ENCODE data around the gene PMCH.
"Not testable (repeated sequence)": the region's sequence is repeated elsewhere in the genome, so short reads cannot be mapped to it uniquely, and the experiment has no call there.

Gene PMCH

DNA sequence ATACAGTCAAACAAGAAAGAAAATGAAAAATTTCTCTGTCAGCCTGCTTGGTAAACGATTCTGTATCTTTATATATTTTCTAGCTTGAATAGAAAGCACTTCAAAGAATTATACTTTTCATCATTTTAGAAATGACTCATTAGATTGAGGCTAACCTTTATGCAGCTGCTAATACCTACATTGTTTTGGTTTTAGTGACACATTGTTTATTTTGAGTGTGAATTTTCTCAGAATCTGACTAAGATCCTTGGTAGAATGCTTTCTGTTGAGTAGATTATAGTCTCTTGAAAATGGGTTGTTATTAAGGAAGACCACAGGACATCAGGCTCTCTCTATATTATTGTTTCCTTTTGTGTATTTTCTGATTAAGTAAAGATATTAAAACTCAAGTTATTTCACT is at the start of gene PMCH:
TSS of gene PMCH (minus strand) at position 45 of the 400 bp plus-strand sequence. CDS start 63 bp downstream, outside the sequence.
- DNase-seq, result no peak

DNA sequence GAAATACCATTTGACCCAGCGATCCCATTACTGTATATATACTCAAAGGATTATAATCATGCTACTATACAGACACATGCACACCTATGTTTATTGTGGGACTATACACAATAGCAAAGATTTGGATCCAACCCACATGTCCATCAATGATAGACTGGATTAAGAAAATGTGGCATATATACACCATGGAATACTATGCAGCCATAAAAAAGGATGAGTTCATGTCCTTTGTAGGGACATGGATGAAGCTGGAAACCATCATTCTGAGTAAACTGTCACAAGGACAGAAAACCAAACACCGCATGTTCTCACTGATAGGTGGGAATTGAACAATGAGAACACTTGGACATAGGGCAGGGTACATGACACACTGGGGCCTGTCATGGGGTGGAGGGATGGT is 43.2 kb upstream of the PMCH start:
- DNase-seq, result not testable (repeated sequence)

DNA sequence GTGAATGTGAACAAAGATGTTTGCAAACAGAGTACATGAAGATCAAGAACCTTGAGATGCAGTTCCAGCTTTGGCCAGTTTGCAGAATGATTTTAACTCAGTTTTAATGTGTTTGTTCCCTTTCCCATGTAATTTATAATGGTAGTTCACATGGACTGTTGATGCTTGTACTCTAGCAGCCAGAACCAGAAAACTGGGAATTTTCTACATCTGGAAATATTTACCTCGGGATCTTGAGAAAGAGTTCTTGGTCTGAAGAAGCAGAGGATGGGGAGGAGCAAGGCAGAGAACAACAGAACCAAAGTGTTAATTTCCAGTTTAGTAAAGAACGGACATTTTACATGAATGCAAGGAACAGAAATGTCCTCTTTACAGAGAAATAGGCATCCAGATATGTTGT is 37.0 kb upstream of the PMCH start:
- no peak for DNase-seq

DNA sequence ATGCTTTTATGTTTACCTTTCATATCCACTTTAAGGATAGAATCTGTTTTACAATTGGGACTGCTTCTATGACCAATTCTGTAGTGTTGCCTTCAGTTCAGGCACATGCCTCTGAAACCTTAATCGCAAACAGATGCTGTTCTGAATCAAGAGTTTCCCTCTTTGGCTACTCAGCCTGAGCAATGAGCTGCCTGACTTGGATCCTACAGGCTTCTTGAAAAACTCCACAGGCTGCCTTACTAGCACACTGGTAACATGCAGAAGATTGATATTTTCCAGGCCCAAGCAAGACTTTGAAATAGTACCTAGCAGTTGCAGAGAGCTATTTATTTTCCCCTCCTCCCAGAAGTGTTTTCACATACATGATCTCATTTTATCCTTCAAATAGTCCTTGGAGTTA is 34.8 kb upstream of the PMCH start:
- DNase-seq, result no peak

DNA sequence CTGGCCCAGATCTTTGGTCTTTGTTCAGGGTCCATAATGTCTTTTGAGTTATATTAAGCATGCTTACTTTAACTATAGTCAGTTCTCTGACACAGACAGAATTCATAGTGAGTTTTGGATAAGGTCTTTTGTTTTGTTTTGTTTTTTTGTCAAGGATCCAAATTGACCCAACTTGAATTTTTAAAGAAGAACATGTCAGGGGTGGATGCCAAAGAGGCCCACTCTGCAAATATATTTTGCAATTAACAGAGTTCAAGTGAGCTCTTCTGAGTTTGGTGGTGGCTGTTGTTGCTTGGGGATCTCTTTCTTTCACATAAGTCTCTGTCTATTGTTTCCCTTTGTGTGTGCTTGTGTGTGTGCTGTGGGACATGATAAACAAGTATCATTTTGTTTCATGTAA is 34.4 kb upstream of the PMCH start:
- DNase-seq, result no peak

DNA sequence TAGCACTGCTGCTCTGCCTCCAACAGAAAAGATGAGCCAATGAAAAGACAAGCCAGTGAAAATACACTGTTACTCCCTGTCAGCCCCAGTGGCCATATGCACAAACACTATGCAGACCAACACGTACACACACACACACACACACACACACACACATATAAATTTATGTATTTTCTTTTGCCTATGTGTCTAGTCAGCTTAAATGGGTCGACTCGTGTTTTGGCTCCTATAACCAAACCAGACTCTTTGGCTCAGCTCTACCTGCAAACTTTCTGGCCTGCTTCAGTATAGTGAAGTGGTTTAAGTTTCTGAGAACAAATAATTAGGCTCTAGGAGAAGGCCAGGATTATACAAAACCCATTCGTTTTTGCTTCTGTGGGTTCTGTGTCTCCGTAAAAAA is 30.3 kb upstream of the PMCH start:
- DNase-seq, result no peak

GRCh38 chr12:102220736-102221135 is 23.1 kb upstream of the PMCH start:
- no peak for DNase-seq

DNA sequence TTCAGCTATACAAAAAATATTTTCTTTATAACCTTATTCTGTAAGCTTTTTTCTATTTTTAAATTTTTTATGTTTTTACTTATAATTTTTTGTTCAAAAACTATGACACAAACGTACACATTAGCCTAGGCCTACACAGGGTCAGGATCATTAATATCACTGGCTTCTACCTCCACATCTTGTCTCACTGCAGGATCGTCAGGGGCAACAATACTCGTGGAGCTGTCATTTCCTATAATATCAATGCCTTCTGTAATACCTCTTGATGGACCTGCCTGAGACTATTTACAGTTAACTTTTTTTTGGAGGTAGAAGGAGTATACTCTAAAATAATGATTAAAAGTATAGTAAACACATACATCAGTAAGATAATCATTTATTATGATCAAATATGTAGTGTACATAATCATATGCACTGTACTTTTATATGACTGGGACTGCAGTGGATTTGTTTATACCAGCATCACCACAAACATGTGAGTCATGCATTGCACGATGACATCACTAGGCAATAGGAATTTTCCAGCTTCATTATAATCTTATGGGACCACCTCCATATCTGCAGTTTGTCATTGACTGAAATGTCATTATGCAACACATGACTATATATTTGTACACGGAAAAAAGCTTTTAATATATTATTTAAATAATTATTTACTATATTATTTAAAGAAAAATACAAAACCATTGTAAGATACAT is 18.5 kb upstream of the PMCH start:
- no peak for DNase-seq

- DNase-seq, result no peak
Observed at GRCh38 chr12:102204025-102204424, 6.4 kb upstream of the PMCH start.

DNA sequence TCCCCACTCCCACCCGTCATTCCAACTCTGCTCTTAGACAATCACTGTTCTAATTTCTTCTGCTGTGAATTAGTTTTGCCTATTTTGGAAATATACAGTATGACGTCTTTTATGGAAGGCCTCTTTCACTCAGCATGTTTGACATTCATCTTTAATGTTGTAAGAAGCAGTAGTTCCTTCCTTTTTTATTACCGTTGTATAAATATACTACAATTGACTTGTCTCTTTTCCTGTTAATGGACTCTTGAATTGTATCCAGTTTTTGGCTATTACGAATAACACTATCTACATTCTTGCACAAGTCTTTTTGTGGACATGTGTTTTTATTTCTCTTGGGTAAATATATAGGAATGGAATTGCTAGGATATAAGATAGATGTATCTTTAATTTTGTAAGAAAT is 4.9 kb upstream of the PMCH start:
- DNase-seq, result no peak

GRCh38 chr12:102201436-102202061 is 3.9 kb upstream of the PMCH start:
- no peak for DNase-seq

DNA sequence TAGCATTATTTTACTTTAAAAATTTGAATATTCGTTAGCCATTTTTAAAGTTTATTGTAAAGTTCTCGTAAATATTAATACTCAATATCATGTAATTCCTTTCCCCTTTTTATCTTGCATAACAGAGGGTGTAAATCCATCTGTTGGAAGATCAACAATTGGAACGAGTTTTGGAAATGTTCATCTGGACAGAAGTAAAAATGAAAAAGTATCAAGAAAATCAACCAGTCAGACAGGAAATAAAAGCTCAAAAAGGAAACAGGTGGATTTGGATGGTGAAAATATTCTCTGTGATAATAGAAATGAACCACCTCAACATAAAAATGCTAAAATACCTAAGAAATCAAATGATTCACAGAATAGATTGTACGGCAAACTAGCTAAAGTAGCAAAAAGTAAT is 1.8 kb downstream of the PMCH start:
- DNase-seq, result no peak

- no peak for DNase-seq
Observed at GRCh38 chr12:102182635-102183034, 15.0 kb downstream of the PMCH start.

- DNase-seq, result no peak
Observed at GRCh38 chr12:102174761-102175160, 22.9 kb downstream of the PMCH start.

GRCh38 chr12:102174117-102174516 is 23.5 kb downstream of the PMCH start:
- DNase-seq, result no peak

DNA sequence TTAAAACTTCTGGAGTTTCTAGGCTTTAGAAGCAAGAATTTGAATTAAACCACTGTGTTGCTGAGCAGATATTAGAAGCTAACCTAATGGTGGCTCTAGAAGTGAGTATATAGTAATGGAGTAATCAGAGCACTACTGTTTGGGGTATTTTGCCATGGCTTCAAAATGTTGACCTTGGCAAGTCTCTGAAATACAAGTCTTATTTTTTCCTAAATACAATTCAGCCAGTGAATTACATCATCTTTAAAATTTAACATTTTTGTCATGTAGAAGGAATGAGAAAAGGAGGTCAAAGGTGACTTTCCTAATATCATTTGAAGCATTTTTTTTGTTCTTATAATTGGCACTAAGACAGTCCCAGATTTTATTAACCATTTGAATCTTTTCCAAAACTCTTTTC is 25.2 kb downstream of the PMCH start:
- DNase-seq, result no peak

GRCh38 chr12:102171951-102172350 is 25.7 kb downstream of the PMCH start:
- no peak for DNase-seq

GRCh38 chr12:102169922-102170621 is 27.6 kb downstream of the PMCH start:
- DNase-seq, result peak in 1 of 2 donors; percentile 28

GRCh38 chr12:102167821-102168604 is 29.6 kb downstream of the PMCH start:
- no peak for DNase-seq

DNA sequence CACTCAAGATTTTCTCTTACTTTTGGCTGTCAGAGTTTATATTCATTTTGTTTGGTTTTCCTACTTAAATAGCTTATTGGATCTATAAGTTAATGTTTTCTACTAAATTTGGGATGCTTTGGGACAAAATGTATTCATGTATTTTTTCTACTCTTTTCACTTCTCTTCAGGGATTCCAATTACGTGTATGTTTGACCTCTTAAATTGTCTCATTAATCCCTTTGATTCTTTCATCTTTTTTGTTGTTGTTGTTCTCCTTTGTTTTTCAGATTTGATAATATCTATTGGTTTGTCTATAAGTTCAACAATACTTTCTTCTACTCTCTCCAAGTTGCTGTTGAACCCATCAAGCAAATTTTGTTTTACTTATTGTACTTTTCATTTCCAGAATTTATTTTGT is 34.2 kb downstream of the PMCH start:
- DNase-seq, result no peak

DNA sequence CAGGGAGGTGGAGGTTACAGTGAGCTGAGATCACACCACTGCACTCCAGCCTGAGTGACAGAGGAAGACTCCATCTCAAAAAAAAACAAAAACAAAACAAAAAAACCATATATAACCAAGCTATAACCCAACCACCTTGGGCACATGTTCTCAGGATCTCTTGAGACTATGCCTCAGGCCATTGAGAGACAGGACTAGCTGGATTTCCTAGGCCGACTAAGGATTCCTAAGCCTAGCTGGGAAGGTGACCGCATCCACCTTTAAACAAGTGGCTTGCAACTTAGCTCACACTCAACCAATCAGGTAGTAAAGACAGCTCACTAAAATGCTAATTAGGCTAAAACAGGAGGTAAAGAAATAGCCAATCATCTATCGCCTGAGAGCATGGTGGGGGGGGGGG is 42.4 kb downstream of the PMCH start:
- not testable (repeated sequence) for DNase-seq

- DNase-seq, result not testable (repeated sequence)
Observed at GRCh38 chr12:102147062-102147587, 50.5 kb downstream of the PMCH start.

All from CD4-positive, alpha-beta T cell treated with Interferon alpha-2 for 1 hour (primary cell).